ENCODE measurements around the gene THRB.
"Not testable (repeated sequence)": the region's sequence is repeated elsewhere in the genome, so short reads cannot be mapped to it uniquely, and the experiment has no call there.

Gene THRB

GRCh38 chr3:24433838-24434591 lies 60.6 kb downstream of the THRB start:
- H3K36me3 ChIP-seq (ENCODE audit: control insufficient read depth, insufficient read depth, low read length) = no peaks in the 10 kb centered on the region
- 92 to 98% methylated on average over 5 of the region's 5 CpGs for WGBS, 2 experiments
- H3K4me1 ChIP-seq (ENCODE audit: control insufficient read depth, insufficient read depth, low read length) = no peaks in the 10 kb centered on the region
- H3K27me3 ChIP-seq (ENCODE audit: control insufficient read depth, insufficient read depth, low read length, poor library complexity, severe bottlenecking) = no peaks in the 10 kb centered on the region
- no peak overlapping the region for H3K4me3 ChIP-seq (ENCODE audit: insufficient read depth, low read depth, low read length)
- H3K9me3 ChIP-seq (ENCODE audit: control insufficient read depth, low read length) = no peaks in the 10 kb centered on the region
- no peak overlapping the region for H3K27ac ChIP-seq (ENCODE audit: insufficient read depth, low read depth, low read length, poor library complexity, severe bottlenecking)

GRCh38 chr3:24432989-24433388 lies 61.7 kb downstream of the THRB start:
- Histone ChIP-seq H3K27ac (ENCODE audit: insufficient read depth, low read depth, low read length, poor library complexity, severe bottlenecking) (no peak overlapping the region), H3K9me3 (ENCODE audit: control insufficient read depth, low read length) (no peaks in the 10 kb centered on the region), H3K36me3 (ENCODE audit: control insufficient read depth, insufficient read depth, low read length) (no peaks in the 10 kb centered on the region), H3K4me3 (ENCODE audit: insufficient read depth, low read depth, low read length) (no peak overlapping the region), H3K27me3 (ENCODE audit: control insufficient read depth, insufficient read depth, low read length, poor library complexity, severe bottlenecking) (no peaks in the 10 kb centered on the region), H3K4me1 (ENCODE audit: control insufficient read depth, insufficient read depth, low read length) (no peaks in the 10 kb centered on the region)

GRCh38 chr3:24428481-24428880 lies 66.2 kb downstream of the THRB start:
- no peak overlapping the region for H3K4me3 ChIP-seq (ENCODE audit: insufficient read depth, low read depth, low read length)
- H3K9me3 ChIP-seq (ENCODE audit: control insufficient read depth, low read length) = no peaks in the 10 kb centered on the region
- H3K4me1 ChIP-seq (ENCODE audit: control insufficient read depth, insufficient read depth, low read length) = no peaks in the 10 kb centered on the region
- H3K36me3 ChIP-seq (ENCODE audit: control insufficient read depth, insufficient read depth, low read length) = no peaks in the 10 kb centered on the region
- WGBS, 2 experiments = 85 to 96% methylated on average over 2 of the region's 2 CpGs
- no peaks in the 10 kb centered on the region for H3K27me3 ChIP-seq (ENCODE audit: control insufficient read depth, insufficient read depth, low read length, poor library complexity, severe bottlenecking)
- no peak overlapping the region for H3K27ac ChIP-seq (ENCODE audit: insufficient read depth, low read depth, low read length, poor library complexity, severe bottlenecking)

GRCh38 chr3:24426896-24427295 lies 67.8 kb downstream of the THRB start:
- H3K9me3 ChIP-seq (ENCODE audit: control insufficient read depth, low read length) = no peaks in the 10 kb centered on the region
- H3K4me1 ChIP-seq (ENCODE audit: control insufficient read depth, insufficient read depth, low read length) = no peaks in the 10 kb centered on the region
- no peaks in the 10 kb centered on the region for H3K27me3 ChIP-seq (ENCODE audit: control insufficient read depth, insufficient read depth, low read length, poor library complexity, severe bottlenecking)
- no peak overlapping the region for H3K27ac ChIP-seq (ENCODE audit: insufficient read depth, low read depth, low read length, poor library complexity, severe bottlenecking)
- 94 to 100% methylated on average over 2 of the region's 2 CpGs for WGBS, 2 experiments
- H3K4me3 ChIP-seq (ENCODE audit: insufficient read depth, low read depth, low read length) = no peak overlapping the region
- no peaks in the 10 kb centered on the region for H3K36me3 ChIP-seq (ENCODE audit: control insufficient read depth, insufficient read depth, low read length)

GRCh38 chr3:24420829-24421228 lies 73.8 kb downstream of the THRB start:
- not testable (repeated sequence) for H3K9me3 ChIP-seq (ENCODE audit: control insufficient read depth, low read length); H3K36me3 ChIP-seq (ENCODE audit: control insufficient read depth, insufficient read depth, low read length); H3K27me3 ChIP-seq (ENCODE audit: control insufficient read depth, insufficient read depth, low read length, poor library complexity, severe bottlenecking); H3K4me1 ChIP-seq (ENCODE audit: control insufficient read depth, insufficient read depth, low read length); H3K4me3 ChIP-seq (ENCODE audit: insufficient read depth, low read depth, low read length); H3K27ac ChIP-seq (ENCODE audit: insufficient read depth, low read depth, low read length, poor library complexity, severe bottlenecking)
- WGBS, 2 experiments = 60 to 92% methylated on average over 1 of the region's 1 CpG

GRCh38 chr3:24420224-24420623 lies 74.4 kb downstream of the THRB start:
- Histone ChIP-seq H3K27me3 (ENCODE audit: control insufficient read depth, insufficient read depth, low read length, poor library complexity, severe bottlenecking) (no peaks in the 10 kb centered on the region), H3K27ac (ENCODE audit: insufficient read depth, low read depth, low read length, poor library complexity, severe bottlenecking) (no peak overlapping the region)
- 84 to 92% methylated on average over 2 of the region's 2 CpGs for WGBS, 2 experiments

GRCh38 chr3:24419067-24419791 lies 75.4 kb downstream of the THRB start:
- H3K36me3 ChIP-seq (ENCODE audit: control insufficient read depth, insufficient read depth, low read length) = no peaks in the 10 kb centered on the region
- H3K9me3 ChIP-seq (ENCODE audit: control insufficient read depth, low read length) = no peaks in the 10 kb centered on the region
- H3K27ac ChIP-seq (ENCODE audit: insufficient read depth, low read depth, low read length, poor library complexity, severe bottlenecking) = no peak overlapping the region
- H3K4me1 ChIP-seq (ENCODE audit: control insufficient read depth, insufficient read depth, low read length) = no peaks in the 10 kb centered on the region
- no peaks in the 10 kb centered on the region for H3K27me3 ChIP-seq (ENCODE audit: control insufficient read depth, insufficient read depth, low read length, poor library complexity, severe bottlenecking)
- WGBS, 2 experiments = 81 to 92% methylated on average over 2 to 3 of the region's 3 CpGs
- H3K4me3 ChIP-seq (ENCODE audit: insufficient read depth, low read depth, low read length) = no peak overlapping the region

More at GRCh38 chr3:24420224-24420623, 74.4 kb downstream of the THRB start:
- no peaks in the 10 kb centered on the region for H3K4me1 ChIP-seq (ENCODE audit: control insufficient read depth, insufficient read depth, low read length)
- H3K4me3 ChIP-seq (ENCODE audit: insufficient read depth, low read depth, low read length) = no peak overlapping the region
- H3K36me3 ChIP-seq (ENCODE audit: control insufficient read depth, insufficient read depth, low read length) = no peaks in the 10 kb centered on the region
- no peaks in the 10 kb centered on the region for H3K9me3 ChIP-seq (ENCODE audit: control insufficient read depth, low read length)

- H3K36me3 ChIP-seq (ENCODE audit: control insufficient read depth, insufficient read depth, low read length) = no peaks in the 10 kb centered on the region
- no peak overlapping the region for H3K27ac ChIP-seq (ENCODE audit: insufficient read depth, low read depth, low read length, poor library complexity, severe bottlenecking)
- no peak overlapping the region for H3K4me3 ChIP-seq (ENCODE audit: insufficient read depth, low read depth, low read length)
- no peaks in the 10 kb centered on the region for H3K27me3 ChIP-seq (ENCODE audit: control insufficient read depth, insufficient read depth, low read length, poor library complexity, severe bottlenecking)
- no peaks in the 10 kb centered on the region for H3K9me3 ChIP-seq (ENCODE audit: control insufficient read depth, low read length)
- WGBS, 2 experiments = 93 to 95% methylated on average over 2 of the region's 2 CpGs
- no peaks in the 10 kb centered on the region for H3K4me1 ChIP-seq (ENCODE audit: control insufficient read depth, insufficient read depth, low read length)
Measured at GRCh38 chr3:24417730-24418129, 76.9 kb downstream of the THRB start.

- Histone ChIP-seq H3K36me3 (ENCODE audit: control insufficient read depth, insufficient read depth, low read length) (no peaks in the 10 kb centered on the region), H3K9me3 (ENCODE audit: control insufficient read depth, low read length) (no peaks in the 10 kb centered on the region), H3K27ac (ENCODE audit: insufficient read depth, low read depth, low read length, poor library complexity, severe bottlenecking) (no peak overlapping the region), H3K27me3 (ENCODE audit: control insufficient read depth, insufficient read depth, low read length, poor library complexity, severe bottlenecking) (no peaks in the 10 kb centered on the region), H3K4me1 (ENCODE audit: control insufficient read depth, insufficient read depth, low read length) (no peaks in the 10 kb centered on the region), H3K4me3 (ENCODE audit: insufficient read depth, low read depth, low read length) (no peak overlapping the region)
- 93 to 96% methylated on average over 4 of the region's 4 CpGs for WGBS, 2 experiments
Measured at GRCh38 chr3:24416224-24416623, 78.4 kb downstream of the THRB start.

- WGBS, 2 experiments = 96 to 100% methylated on average over 1 to 2 of the region's 3 CpGs
- Histone ChIP-seq H3K27ac (ENCODE audit: insufficient read depth, low read depth, low read length, poor library complexity, severe bottlenecking) (no peak overlapping the region), H3K9me3 (ENCODE audit: control insufficient read depth, low read length) (no peaks in the 10 kb centered on the region), H3K27me3 (ENCODE audit: control insufficient read depth, insufficient read depth, low read length, poor library complexity, severe bottlenecking) (no peaks in the 10 kb centered on the region), H3K36me3 (ENCODE audit: control insufficient read depth, insufficient read depth, low read length) (no peaks in the 10 kb centered on the region), H3K4me3 (ENCODE audit: insufficient read depth, low read depth, low read length) (no peak overlapping the region), H3K4me1 (ENCODE audit: control insufficient read depth, insufficient read depth, low read length) (no peaks in the 10 kb centered on the region)
Measured at GRCh38 chr3:24415824-24416223, 78.8 kb downstream of the THRB start.
